ENCODE results near the gene TROAP.
"Not testable (repeated sequence)": the region's sequence is repeated elsewhere in the genome, so short reads cannot be mapped to it uniquely, and the experiment has no call there.

The TROAP gene

GRCh38 chr12:49322708-49323523 lies at the start of gene TROAP:
Gene TROAP, plus strand, starts transcription at chr12:49323255. Its CDS starts 354 bp downstream, at chr12:49323609.
- Mint-ChIP-seq H3K36me3 (no peaks in the 10 kb centered on the region), H3K27me3 (no peaks in the 10 kb centered on the region), H3K9me3 (no peaks in the 10 kb centered on the region), H3K27ac (peak within 1 kb of the TSS; percentile 73), H3K4me1 (peaks cover 21% of the 10 kb centered on the region), H3K4me3 (peak within 1 kb of the TSS; percentile 89)
- peak; percentile 99 for ATAC-seq

- no peak overlapping the region for H3K4me3 Mint-ChIP-seq
- peaks cover 33% of the 10 kb centered on the region for H3K36me3 Mint-ChIP-seq
- H3K27ac Mint-ChIP-seq: no peak overlapping the region
- no peaks in the 10 kb centered on the region for H3K4me1 Mint-ChIP-seq
- ATAC-seq: no peak
- H3K9me3 Mint-ChIP-seq: no peaks in the 10 kb centered on the region
- H3K27me3 Mint-ChIP-seq: peaks cover 2% of the 10 kb centered on the region
Measured at GRCh38 chr12:49273726-49274395, 49.2 kb upstream of the TROAP start.

GRCh38 chr12:49274396-49275069 lies 48.5 kb upstream of the TROAP start:
- H3K4me1 Mint-ChIP-seq: no peaks in the 10 kb centered on the region
- ATAC-seq: no peak
- peaks cover 9% of the 10 kb centered on the region for H3K27me3 Mint-ChIP-seq
- H3K9me3 Mint-ChIP-seq: no peaks in the 10 kb centered on the region
- H3K36me3 Mint-ChIP-seq: peaks cover 27% of the 10 kb centered on the region
- H3K4me3 Mint-ChIP-seq: no peak overlapping the region
- no peak overlapping the region for H3K27ac Mint-ChIP-seq

GRCh38 chr12:49276304-49277290 lies 46.5 kb upstream of the TROAP start:
- ATAC-seq: no peak
- Mint-ChIP-seq H3K27me3 (peaks cover 24% of the 10 kb centered on the region), H3K9me3 (no peaks in the 10 kb centered on the region), H3K4me1 (no peaks in the 10 kb centered on the region), H3K36me3 (peaks cover 17% of the 10 kb centered on the region), H3K4me3 (no peak overlapping the region), H3K27ac (no peak overlapping the region)

- H3K36me3 Mint-ChIP-seq: peaks cover 14% of the 10 kb centered on the region
- H3K4me3 Mint-ChIP-seq: no peak overlapping the region
Measured at GRCh38 chr12:49277466-49277865, 45.6 kb upstream of the TROAP start.

GRCh38 chr12:49279706-49280159 lies 43.3 kb upstream of the TROAP start:
- no peaks in the 10 kb centered on the region for H3K4me1 Mint-ChIP-seq
- ATAC-seq: no peak
- no peak overlapping the region for H3K4me3 Mint-ChIP-seq
- no peaks in the 10 kb centered on the region for H3K9me3 Mint-ChIP-seq
- no peak overlapping the region for H3K27ac Mint-ChIP-seq
- H3K36me3 Mint-ChIP-seq: no peaks in the 10 kb centered on the region
- peaks cover 46% of the 10 kb centered on the region for H3K27me3 Mint-ChIP-seq

More at GRCh38 chr12:49277466-49277865, 45.6 kb upstream of the TROAP start:
- Mint-ChIP-seq H3K9me3 (no peaks in the 10 kb centered on the region), H3K4me1 (no peaks in the 10 kb centered on the region), H3K27me3 (peaks cover 31% of the 10 kb centered on the region), H3K27ac (no peak overlapping the region)
- no peak for ATAC-seq

- H3K4me3 Mint-ChIP-seq: not testable (repeated sequence)
Measured at GRCh38 chr12:49280545-49280944, 42.5 kb upstream of the TROAP start.

GRCh38 chr12:49282302-49282701 lies 40.8 kb upstream of the TROAP start:
- Mint-ChIP-seq H3K4me1 (no peaks in the 10 kb centered on the region), H3K27ac (no peak overlapping the region)

More at GRCh38 chr12:49280545-49280944, 42.5 kb upstream of the TROAP start:
- peaks cover 51% of the 10 kb centered on the region for H3K27me3 Mint-ChIP-seq
- not testable (repeated sequence) for H3K4me1 Mint-ChIP-seq, H3K36me3 Mint-ChIP-seq, H3K9me3 Mint-ChIP-seq, ATAC-seq, H3K27ac Mint-ChIP-seq

GRCh38 chr12:49282740-49283375 lies 40.2 kb upstream of the TROAP start:
- not testable (repeated sequence) for ATAC-seq, H3K36me3 Mint-ChIP-seq, H3K9me3 Mint-ChIP-seq, H3K4me3 Mint-ChIP-seq, H3K27ac Mint-ChIP-seq, H3K4me1 Mint-ChIP-seq
- H3K27me3 Mint-ChIP-seq: peaks cover 58% of the 10 kb centered on the region

More at GRCh38 chr12:49282302-49282701, 40.8 kb upstream of the TROAP start:
- no peaks in the 10 kb centered on the region for H3K36me3 Mint-ChIP-seq
- no peak for ATAC-seq
- H3K9me3 Mint-ChIP-seq: no peaks in the 10 kb centered on the region
- peaks cover 53% of the 10 kb centered on the region for H3K27me3 Mint-ChIP-seq
- no peak overlapping the region for H3K4me3 Mint-ChIP-seq

- Mint-ChIP-seq H3K27me3 (peaks cover 66% of the 10 kb centered on the region), H3K27ac (no peak overlapping the region), H3K4me3 (no peak overlapping the region), H3K4me1 (no peaks in the 10 kb centered on the region), H3K9me3 (no peaks in the 10 kb centered on the region), H3K36me3 (no peaks in the 10 kb centered on the region)
- no peak for ATAC-seq
Measured at GRCh38 chr12:49283541-49284429, 39.3 kb upstream of the TROAP start.

GRCh38 chr12:49284672-49285071 lies 38.4 kb upstream of the TROAP start:
- peaks cover 63% of the 10 kb centered on the region for H3K27me3 Mint-ChIP-seq
- H3K9me3 Mint-ChIP-seq: no peaks in the 10 kb centered on the region
- H3K4me1 Mint-ChIP-seq: no peaks in the 10 kb centered on the region
- H3K4me3 Mint-ChIP-seq: no peak overlapping the region
- no peak for ATAC-seq
- H3K36me3 Mint-ChIP-seq: no peaks in the 10 kb centered on the region
- no peak overlapping the region for H3K27ac Mint-ChIP-seq

- peaks cover 48% of the 10 kb centered on the region for H3K27me3 Mint-ChIP-seq
- ATAC-seq: no peak
- H3K27ac Mint-ChIP-seq: no peak overlapping the region
- H3K36me3 Mint-ChIP-seq: no peaks in the 10 kb centered on the region
- no peaks in the 10 kb centered on the region for H3K9me3 Mint-ChIP-seq
- no peaks in the 10 kb centered on the region for H3K4me1 Mint-ChIP-seq
- no peak overlapping the region for H3K4me3 Mint-ChIP-seq
Measured at GRCh38 chr12:49287876-49288275, 35.2 kb upstream of the TROAP start.

- Mint-ChIP-seq H3K36me3 (no peaks in the 10 kb centered on the region), H3K27ac (no peak overlapping the region), H3K9me3 (no peaks in the 10 kb centered on the region), H3K27me3 (peaks cover 48% of the 10 kb centered on the region), H3K4me3 (no peak overlapping the region), H3K4me1 (no peaks in the 10 kb centered on the region)
- ATAC-seq: peak; percentile 45
Measured at GRCh38 chr12:49288412-49288853, 34.6 kb upstream of the TROAP start.

Measured in stimulated activated memory B cell treated with anti-CD40 and anti-IgM and Interleukin-4, amounts not matched to agents 10 μg/mL and 1 μg/mL and 100 μg/mL, for 72 hours (primary cell).